PFSK-1 (cell line): ENCODE results near the gene EVA1A. TPM values are rescaled to one million over a fixed set of nuclear protein-coding genes. Genes with fewer than 3 reads are reported as not detected.

Experiments used
- FOXP2 ChIP-seq: optimal IDR thresholded peaks from 2 replicates; pipeline ENCODE3; 2011; ENCODE audit warnings: borderline replicate concordance, control low read depth, inconsistent platforms; ENCODE audit not compliant: insufficient read depth; ENCODE audit errors: extremely low read length, extremely low read depth
- POLR2AphosphoS5 ChIP-seq: IDR thresholded peaks from 2 replicates; pipeline ENCODE4 v1.6.1; 2012; ENCODE audit warnings: low read depth, mild to moderate bottlenecking, control low read depth, low read length, moderate library complexity
- SIN3A ChIP-seq: IDR thresholded peaks from 2 replicates; pipeline ENCODE4 v1.6.1; 2012; ENCODE audit warnings: mild to moderate bottlenecking, low read length, moderate library complexity, borderline replicate concordance; ENCODE audit not compliant: insufficient read depth
- TAF1 ChIP-seq: IDR thresholded peaks from 2 replicates; pipeline ENCODE4 v1.6.1; 2012; ENCODE audit warnings: low read length, control low read depth, borderline replicate concordance; ENCODE audit not compliant: insufficient read depth
- polyA plus RNA-seq: library from polyadenylated mRNA; unstranded; fragments of >200 nt; gene quantifications from one replicate; pipeline ENCODE4 v1.2.1, GENCODE V29; 2012; ENCODE audit warnings: low read depth, missing spikeins; ENCODE audit not compliant: insufficient read length
- TF ChIP-seq, protein P1 (sequence below), 2 experiments: IDR thresholded peaks; 2 replicates each; pipeline versions ENCODE4 v1.6.1 to v1.8.0; 2011 to 2012; ENCODE audit warnings: low read depth in 2 of 2, low read length in 2 of 2, control low read depth in 1 of 2, inconsistent platforms in 1 of 2, mild to moderate bottlenecking in 1 of 2, moderate library complexity in 1 of 2; ENCODE audit not compliant: insufficient read depth in 1 of 2

The EVA1A gene, protein sequence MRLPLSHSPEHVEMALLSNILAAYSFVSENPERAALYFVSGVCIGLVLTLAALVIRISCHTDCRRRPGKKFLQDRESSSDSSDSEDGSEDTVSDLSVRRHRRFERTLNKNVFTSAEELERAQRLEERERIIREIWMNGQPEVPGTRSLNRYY
- 15.8 TPM for polyA plus RNA-seq

DNA sequence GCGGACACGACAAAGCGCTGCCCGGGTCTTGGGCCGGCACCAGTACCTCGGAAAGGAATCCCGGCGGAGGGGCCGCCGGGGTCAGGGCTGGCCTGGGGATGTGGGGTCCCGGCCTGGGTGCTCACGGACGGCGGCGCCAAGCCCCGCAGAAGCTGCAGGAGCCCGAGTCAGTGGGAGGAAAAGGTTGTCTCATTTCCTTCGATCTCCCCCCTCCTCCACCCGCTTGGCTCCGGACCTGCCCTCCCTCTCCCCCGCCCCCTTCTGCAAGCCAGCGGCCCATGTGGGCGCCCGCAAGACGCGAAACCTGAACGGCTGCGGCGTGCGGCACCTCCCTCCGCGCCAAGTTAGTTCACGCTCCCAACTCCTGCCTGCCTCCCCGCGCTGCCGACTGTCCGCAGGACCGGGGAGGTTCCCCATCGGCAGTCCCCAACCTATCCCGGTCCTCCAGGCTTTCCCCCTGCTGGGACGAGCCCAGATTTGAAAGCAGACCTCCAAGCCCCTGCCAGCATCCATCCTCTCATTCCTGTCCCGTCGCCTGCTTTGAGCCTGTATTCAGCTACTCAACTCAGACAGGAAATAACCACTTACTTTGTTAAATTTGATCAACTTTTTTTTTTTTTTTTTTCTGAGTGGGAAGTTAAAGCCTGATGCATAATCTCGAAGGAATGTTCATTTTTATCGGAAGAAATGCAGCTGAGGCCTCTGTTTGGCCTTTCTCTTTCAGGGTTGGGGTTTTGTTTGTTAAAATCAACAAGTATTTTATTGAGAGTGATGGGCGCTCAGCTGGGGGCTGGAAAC is at the start of gene EVA1A:
Gene EVA1A, minus strand, starts transcription at position 172 of the 798 bp plus-strand sequence. CDS start 42,799 bp downstream, outside the sequence.
- TF ChIP-seq SIN3A (no peak), TAF1 (no peak), POLR2AphosphoS5 (peak; percentile 31; the same call in 1 of the 2 replicates)

DNA sequence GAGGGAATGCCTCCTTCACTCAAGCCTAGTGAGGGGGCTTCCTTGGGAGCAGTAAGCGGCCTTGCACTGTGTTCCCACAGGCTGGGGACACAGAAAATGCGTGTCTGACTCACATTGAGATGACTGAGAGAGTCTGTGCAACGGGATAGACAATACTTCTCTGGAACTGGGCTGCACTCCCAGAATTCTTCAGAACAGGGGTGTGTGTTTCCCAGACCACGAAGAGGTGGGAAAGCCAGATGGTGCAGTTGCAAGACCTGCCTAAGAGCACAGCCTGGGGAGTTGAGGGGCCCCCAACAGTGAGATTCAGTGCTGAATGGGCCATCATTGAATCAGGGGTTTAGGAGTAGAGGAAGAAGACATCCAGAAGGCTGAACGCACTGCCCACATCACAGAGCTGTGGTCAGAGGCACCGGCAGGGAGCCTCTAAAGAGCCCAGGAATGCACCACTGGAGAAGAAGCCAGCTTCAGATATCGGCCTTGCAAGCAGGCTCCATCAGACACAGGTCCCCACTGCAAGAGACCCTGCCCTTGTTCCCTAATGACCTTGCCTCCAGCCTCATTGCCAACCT is 49.3 kb upstream of the EVA1A start:
- TF ChIP-seq TAF1 (no peak), SIN3A (no peak), POLR2AphosphoS5 (no peak), FOXP2 (no peak)
- TF ChIP-seq, protein P1, sequence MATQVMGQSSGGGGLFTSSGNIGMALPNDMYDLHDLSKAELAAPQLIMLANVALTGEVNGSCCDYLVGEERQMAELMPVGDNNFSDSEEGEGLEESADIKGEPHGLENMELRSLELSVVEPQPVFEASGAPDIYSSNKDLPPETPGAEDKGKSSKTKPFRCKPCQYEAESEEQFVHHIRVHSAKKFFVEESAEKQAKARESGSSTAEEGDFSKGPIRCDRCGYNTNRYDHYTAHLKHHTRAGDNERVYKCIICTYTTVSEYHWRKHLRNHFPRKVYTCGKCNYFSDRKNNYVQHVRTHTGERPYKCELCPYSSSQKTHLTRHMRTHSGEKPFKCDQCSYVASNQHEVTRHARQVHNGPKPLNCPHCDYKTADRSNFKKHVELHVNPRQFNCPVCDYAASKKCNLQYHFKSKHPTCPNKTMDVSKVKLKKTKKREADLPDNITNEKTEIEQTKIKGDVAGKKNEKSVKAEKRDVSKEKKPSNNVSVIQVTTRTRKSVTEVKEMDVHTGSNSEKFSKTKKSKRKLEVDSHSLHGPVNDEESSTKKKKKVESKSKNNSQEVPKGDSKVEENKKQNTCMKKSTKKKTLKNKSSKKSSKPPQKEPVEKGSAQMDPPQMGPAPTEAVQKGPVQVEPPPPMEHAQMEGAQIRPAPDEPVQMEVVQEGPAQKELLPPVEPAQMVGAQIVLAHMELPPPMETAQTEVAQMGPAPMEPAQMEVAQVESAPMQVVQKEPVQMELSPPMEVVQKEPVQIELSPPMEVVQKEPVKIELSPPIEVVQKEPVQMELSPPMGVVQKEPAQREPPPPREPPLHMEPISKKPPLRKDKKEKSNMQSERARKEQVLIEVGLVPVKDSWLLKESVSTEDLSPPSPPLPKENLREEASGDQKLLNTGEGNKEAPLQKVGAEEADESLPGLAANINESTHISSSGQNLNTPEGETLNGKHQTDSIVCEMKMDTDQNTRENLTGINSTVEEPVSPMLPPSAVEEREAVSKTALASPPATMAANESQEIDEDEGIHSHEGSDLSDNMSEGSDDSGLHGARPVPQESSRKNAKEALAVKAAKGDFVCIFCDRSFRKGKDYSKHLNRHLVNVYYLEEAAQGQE (IDR thresholded peaks at IDR 0.05; ENCODE audit: insufficient read depth in 1 of 2, low read depth in 2 of 2, low read length in 2 of 2), result no peak

DNA sequence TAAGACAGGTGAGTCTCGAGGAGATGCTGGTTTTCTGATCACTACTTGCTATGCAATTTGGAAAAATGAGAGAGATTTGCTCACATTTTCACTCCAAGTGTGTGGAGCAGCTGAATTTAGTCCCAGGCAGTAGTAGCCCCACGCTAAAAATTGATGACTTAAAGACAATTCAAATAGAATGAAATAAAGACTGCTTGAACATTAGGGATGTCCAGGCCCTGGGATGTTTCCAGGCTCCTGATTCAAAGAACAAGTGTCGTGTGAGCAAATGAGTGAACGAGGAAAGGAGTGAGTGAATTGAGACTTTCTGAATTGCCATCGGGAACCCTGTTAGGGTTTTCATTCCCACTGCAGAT is 48.6 kb upstream of the EVA1A start:
- TF ChIP-seq, protein P1 (IDR thresholded peaks at IDR 0.05; ENCODE audit: insufficient read depth in 1 of 2, low read depth in 2 of 2, low read length in 2 of 2), result no peak
- TF ChIP-seq SIN3A, result no peak
- TF ChIP-seq FOXP2, result no peak
- no peak for TF ChIP-seq POLR2AphosphoS5
- no peak for TF ChIP-seq TAF1

DNA sequence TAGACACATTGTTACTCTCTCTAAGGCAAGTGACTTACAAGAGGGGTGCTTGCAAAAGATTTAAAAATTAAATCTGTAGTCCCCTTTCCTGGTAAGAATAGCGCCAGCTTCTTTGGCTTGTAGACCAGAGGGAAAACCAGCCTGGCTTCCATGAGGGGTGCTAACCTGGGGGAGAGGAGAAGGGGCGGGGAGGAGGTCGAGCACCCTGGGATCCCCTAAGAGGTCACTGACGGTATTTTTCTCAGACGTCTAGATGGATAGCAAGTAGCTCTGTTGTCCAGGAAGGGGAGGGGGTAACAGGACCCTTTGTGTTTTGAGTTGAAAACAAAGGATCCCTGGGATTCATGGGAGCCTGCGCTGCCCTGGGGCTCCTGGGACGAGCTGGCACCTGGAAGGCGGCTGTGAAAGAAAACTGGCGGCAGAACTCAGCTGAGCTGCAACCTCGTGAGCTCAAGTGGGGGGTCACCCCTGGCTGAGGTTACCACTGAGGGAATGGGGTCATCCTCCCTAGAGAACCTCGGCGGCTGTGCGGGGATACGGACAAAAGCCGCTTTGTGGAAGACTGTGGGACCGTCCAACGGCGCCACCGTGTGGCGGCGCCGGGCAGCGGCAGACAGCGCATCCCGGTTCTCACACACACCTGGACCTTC is 48.1 kb upstream of the EVA1A start:
- TF ChIP-seq FOXP2 (peak; percentile 47), TAF1 (no peak)

DNA sequence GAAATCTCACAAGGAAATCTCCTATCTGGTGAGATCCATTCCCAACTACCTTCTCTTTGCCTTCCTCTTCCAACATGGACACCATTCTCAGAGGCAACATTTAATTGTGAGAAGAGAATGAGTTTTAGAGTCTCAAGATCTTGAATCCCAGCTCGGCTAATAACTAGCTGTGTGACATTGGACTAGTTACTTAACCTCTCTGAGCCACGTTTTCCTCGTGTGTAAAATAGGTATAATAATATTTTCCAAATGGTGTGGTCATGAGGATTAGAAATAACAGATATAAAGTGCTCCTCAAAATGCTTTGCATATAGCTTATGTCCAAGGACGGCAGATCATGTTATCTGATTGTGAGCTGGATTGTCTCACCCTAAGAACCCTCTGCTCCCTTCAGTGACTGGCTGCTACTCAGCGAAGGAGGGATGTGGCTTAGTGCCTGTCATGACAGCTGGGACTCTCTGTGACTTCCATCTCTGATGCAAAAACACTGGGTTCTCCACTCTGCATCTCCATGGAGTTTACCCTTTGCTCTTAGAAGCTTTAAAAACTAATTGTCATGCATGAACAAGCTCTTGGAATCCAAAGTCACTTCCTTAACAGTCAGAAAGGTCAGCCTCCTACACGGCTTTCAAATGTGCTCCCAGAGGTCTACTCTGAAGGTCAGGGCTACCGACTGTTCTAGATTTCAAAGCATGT is 47.4 kb upstream of the EVA1A start:
- TF ChIP-seq, protein P1 (IDR thresholded peaks at IDR 0.05; ENCODE audit: insufficient read depth in 1 of 2, low read depth in 2 of 2, low read length in 2 of 2), result 0 out of 4 replicates have a peak, but pooled peaks of 1 of the 2 experiments have one; percentile 8
- no peak for TF ChIP-seq SIN3A
